Activated naive CD4-positive, alpha-beta T cell treated with anti-CD3 and anti-CD28 coated beads, Interleukin-2, amount 10 ng/mL, durations not matched to agents 5 hours and 36 hours (primary cell): Measurements from ENCODE around the gene TPO. TPM values are rescaled to one million over a fixed set of nuclear protein-coding genes. Genes with fewer than 3 reads are reported as not detected.

Source experiments
- total RNA-seq, 2 experiments: library from RNA; stranded (reverse); gene quantifications; one replicate each; pipeline ENCODE4 v1.2.3, GENCODE V29; 2021

TPO gene
- not detected for total RNA-seq

GRCh38 chr2:1413156-1413710, at the start of gene TPO:
TPO (plus strand) TSS chr2:1413463; CDS start chr2:1414409, 946 bp downstream.

